GM21367 (cell line): ENCODE data around the gene CHRNB1.
"Not testable (repeated sequence)": the region's sequence is repeated elsewhere in the genome, so short reads cannot be mapped to it uniquely, and the experiment has no call there.

Experiments
- ATAC-seq: cut with Tn5 transposase; IDR thresholded peaks from one replicate; pipeline ENCODE4 v1.9.1; 2021; ENCODE audit not compliant: unreplicated experiment

The CHRNB1 gene

GRCh38 chr17:7466639-7467341 is 21.9 kb downstream of the CHRNB1 start:
- no peak for ATAC-seq

- ATAC-seq = no peak
These were observed 22.6 kb downstream of the CHRNB1 start for GRCh38 chr17:7467498-7467897.

- ATAC-seq = no peak
These were observed 23.4 kb downstream of the CHRNB1 start for GRCh38 chr17:7468290-7468689.

GRCh38 chr17:7468804-7469389 is 24.0 kb downstream of the CHRNB1 start:
- ATAC-seq = no peak

- ATAC-seq = not testable (repeated sequence)
These were observed 25.0 kb downstream of the CHRNB1 start for GRCh38 chr17:7469843-7470242.

GRCh38 chr17:7470457-7470973 is 25.7 kb downstream of the CHRNB1 start:
- ATAC-seq = not testable (repeated sequence)

- ATAC-seq = no peak
These were observed 26.9 kb downstream of the CHRNB1 start for GRCh38 chr17:7471729-7472128.

GRCh38 chr17:7474767-7475166 is 29.9 kb downstream of the CHRNB1 start:
- not testable (repeated sequence) for ATAC-seq

GRCh38 chr17:7475764-7476422 is 31.0 kb downstream of the CHRNB1 start:
- ATAC-seq = no peak

- no peak for ATAC-seq
These were observed 31.6 kb downstream of the CHRNB1 start for GRCh38 chr17:7476494-7476893.

GRCh38 chr17:7476951-7477350 is 32.1 kb downstream of the CHRNB1 start:
- ATAC-seq = no peak

GRCh38 chr17:7477392-7478275 is 32.8 kb downstream of the CHRNB1 start:
- no peak for ATAC-seq

- ATAC-seq = no peak
These were observed 33.7 kb downstream of the CHRNB1 start for GRCh38 chr17:7478276-7479212.

- no peak for ATAC-seq
These were observed 34.6 kb downstream of the CHRNB1 start, which contains the start of gene ZBTB4 for GRCh38 chr17:7479213-7480088. Gene ZBTB4, minus strand, starts transcription at chr17:7479631. Its CDS starts 12,830 bp downstream, at chr17:7466801.

- no peak for ATAC-seq
These were observed 35.2 kb downstream of the CHRNB1 start for GRCh38 chr17:7480089-7480384.

GRCh38 chr17:7481275-7481674 is 36.4 kb downstream of the CHRNB1 start, which contains the start of gene SLC35G6:
Gene SLC35G6, plus strand, starts transcription at chr17:7481446. Its CDS starts 71 bp downstream, at chr17:7481517.
- not testable (repeated sequence) for ATAC-seq

GRCh38 chr17:7481842-7482741 is 37.2 kb downstream of the CHRNB1 start:
- not testable (repeated sequence) for ATAC-seq

GRCh38 chr17:7482742-7483088 is 37.9 kb downstream of the CHRNB1 start:
- not testable (repeated sequence) for ATAC-seq
